Mammary epithelial cell (primary cell): ENCODE data around the gene MRPL45.
"Not testable (repeated sequence)": the region's sequence is repeated elsewhere in the genome, so short reads cannot be mapped to it uniquely, and the experiment has no call there.

Source experiments
- EZH2 ChIP-seq: IDR thresholded peaks from 2 replicates; pipeline ENCODE4 v1.6.1; 2012; ENCODE audit warnings: low read length, inconsistent platforms, borderline replicate concordance
- TF ChIP-seq, protein P1 (sequence below), 2 donors: IDR thresholded peaks in 1 of 2; conservative IDR thresholded peaks in 1 of 2; 2 replicates each; pipeline ENCODE4 v1.5.1; 2011 to 2012; ENCODE audit warnings: inconsistent platforms in 2 of 2, low read length in 2 of 2, mild to moderate bottlenecking in 2 of 2, control low read depth in 1 of 2, low read depth in 1 of 2; ENCODE audit not compliant: insufficient read depth in 1 of 2; ENCODE audit errors: extremely low read depth in 1 of 2

DNA sequence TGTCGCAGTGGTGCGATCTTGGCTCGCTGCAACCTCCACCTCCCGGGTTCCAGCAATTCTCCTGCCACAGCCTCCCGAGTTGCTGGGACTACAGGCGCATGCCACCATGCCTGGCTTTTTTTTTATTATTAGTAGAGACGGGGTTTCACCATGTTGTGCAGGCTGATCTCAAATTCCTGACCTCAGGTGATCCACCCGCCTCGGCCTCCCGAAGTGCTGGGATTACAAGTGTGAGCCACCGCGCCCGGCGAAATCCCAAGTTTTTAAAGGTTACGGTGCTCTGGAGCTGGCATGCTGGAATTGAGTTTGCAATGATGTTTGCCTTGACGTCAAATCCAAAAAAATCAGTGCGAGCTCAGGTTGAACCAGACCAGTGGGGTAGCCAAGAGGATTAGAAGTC, 30.4 kb upstream of the MRPL45 start:
- TF ChIP-seq, protein P1, sequence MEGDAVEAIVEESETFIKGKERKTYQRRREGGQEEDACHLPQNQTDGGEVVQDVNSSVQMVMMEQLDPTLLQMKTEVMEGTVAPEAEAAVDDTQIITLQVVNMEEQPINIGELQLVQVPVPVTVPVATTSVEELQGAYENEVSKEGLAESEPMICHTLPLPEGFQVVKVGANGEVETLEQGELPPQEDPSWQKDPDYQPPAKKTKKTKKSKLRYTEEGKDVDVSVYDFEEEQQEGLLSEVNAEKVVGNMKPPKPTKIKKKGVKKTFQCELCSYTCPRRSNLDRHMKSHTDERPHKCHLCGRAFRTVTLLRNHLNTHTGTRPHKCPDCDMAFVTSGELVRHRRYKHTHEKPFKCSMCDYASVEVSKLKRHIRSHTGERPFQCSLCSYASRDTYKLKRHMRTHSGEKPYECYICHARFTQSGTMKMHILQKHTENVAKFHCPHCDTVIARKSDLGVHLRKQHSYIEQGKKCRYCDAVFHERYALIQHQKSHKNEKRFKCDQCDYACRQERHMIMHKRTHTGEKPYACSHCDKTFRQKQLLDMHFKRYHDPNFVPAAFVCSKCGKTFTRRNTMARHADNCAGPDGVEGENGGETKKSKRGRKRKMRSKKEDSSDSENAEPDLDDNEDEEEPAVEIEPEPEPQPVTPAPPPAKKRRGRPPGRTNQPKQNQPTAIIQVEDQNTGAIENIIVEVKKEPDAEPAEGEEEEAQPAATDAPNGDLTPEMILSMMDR (conservative IDR thresholded peaks at IDR 0.05 in 1 of 2, IDR thresholded peaks at IDR 0.05 in 1 of 2; ENCODE audit: extremely low read depth in 1 of 2, insufficient read depth in 1 of 2, low read depth in 1 of 2, low read length in 2 of 2): not testable (repeated sequence)
- not testable (repeated sequence) for TF ChIP-seq EZH2
